Spinal cord (tissue), 10 donors: ENCODE results near the gene STX18. TPM values are rescaled to one million over a fixed set of nuclear protein-coding genes. Genes with fewer than 3 reads are reported as not detected.

ENCODE experiments used
- DNase-seq, 6 donors: peaks; one replicate each; pipeline versions ENCODE4 v3.0.0 to v3.0.0-alpha.2; 2013 to 2015; ENCODE audit warnings: low spot score in 6 of 6, low read depth in 4 of 6
- H3K27ac ChIP-seq: one replicate; pipeline ENCODE4 v1.5.1; 2013; ENCODE audit warnings: low read depth, low read length, control low read depth
- H3K27me3 ChIP-seq: one replicate; pipeline ENCODE4 v1.6.1; 2013; ENCODE audit warnings: low read length; ENCODE audit not compliant: control insufficient read depth, insufficient read depth
- H3K36me3 ChIP-seq: one replicate; pipeline ENCODE4 v1.6.1; 2013; ENCODE audit warnings: low read length; ENCODE audit not compliant: control insufficient read depth, insufficient read depth
- H3K4me1 ChIP-seq: one replicate; pipeline ENCODE4 v1.6.1; 2013; ENCODE audit warnings: low read length; ENCODE audit not compliant: control insufficient read depth, insufficient read depth
- H3K4me3 ChIP-seq: one replicate; pipeline ENCODE4 v1.5.1; 2013; ENCODE audit warnings: low read depth, low read length, control low read depth
- H3K9me3 ChIP-seq: one replicate; pipeline ENCODE4 v1.6.1; 2013; ENCODE audit warnings: low read length; ENCODE audit not compliant: control insufficient read depth, insufficient read depth
- WGBS: methylation state at CpG from one replicate; pipeline ENCODE4 v1.1.5; 2013; ENCODE audit warnings: missing lambda C conversion rate; ENCODE audit not compliant: insufficient coverage; 5-methylcytosine and 5-hydroxymethylcytosine counted together
- polyA plus RNA-seq, 2 donors: library from polyadenylated mRNA; unstranded; fragments of 120-200 nt; gene quantifications; one replicate each; pipeline ENCODE4 v1.2.1, GENCODE V29; 2013; ENCODE audit not compliant: insufficient read length in 2 of 2
- total RNA-seq, 2 donors: library from RNA; depleted of rRNA in 1 of 2; stranded (reverse); fragments of 120-200 nt in 1 of 2; fragments of >200 nt in 1 of 2; gene quantifications; one replicate each; pipeline versions ENCODE4 v1.2.3 to v1.2.4, GENCODE V29; 2013 to 2014
- donor health status: healthy.

Gene STX18
- total and polyA plus RNA-seq, 4 donors, result 26.9 to 56.4 (median 49.4) TPM

DNA sequence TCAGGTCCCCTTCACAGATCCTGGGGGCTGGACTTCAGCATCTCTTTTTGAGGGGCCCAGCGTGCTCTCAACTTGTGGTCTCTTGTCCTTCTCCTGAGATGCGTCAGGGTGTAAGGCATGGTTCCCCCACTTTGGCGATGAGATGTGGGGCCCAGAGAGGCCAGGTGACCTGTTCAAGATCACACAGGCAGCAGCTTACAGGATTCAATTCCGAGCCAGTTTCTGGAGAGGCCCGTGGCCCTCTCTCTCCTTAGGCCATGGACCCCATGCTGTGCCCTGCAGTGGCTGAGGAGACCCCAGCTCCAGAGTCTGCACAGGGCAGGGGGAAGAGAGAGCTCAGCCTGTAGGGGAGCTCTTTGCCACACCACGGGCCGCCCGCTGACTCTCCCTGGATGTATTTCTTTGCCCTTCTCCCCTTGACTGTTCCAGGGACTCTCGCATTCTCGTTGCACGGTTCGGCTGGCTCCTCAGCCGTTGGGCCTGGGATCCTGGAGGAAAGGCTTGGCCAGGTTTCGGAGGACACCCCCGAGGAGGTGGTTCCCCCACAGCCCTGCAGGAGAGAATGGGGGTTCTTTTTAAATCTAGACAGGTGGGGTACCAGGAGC lies 136.4 kb downstream of the STX18 start:
- no peaks in the 10 kb centered on the region for H3K9me3 ChIP-seq
- H3K27ac ChIP-seq, result no peak overlapping the region
- H3K27me3 ChIP-seq, result no peaks in the 10 kb centered on the region
- H3K4me3 ChIP-seq, result no peak overlapping the region
- DNase-seq, result no peak
- H3K4me1 ChIP-seq, result peaks cover 10% of the 10 kb centered on the region
- peaks cover 71% of the 10 kb centered on the region for H3K36me3 ChIP-seq
- WGBS, result 95% methylated on average over 10 of the region's 15 CpGs

DNA sequence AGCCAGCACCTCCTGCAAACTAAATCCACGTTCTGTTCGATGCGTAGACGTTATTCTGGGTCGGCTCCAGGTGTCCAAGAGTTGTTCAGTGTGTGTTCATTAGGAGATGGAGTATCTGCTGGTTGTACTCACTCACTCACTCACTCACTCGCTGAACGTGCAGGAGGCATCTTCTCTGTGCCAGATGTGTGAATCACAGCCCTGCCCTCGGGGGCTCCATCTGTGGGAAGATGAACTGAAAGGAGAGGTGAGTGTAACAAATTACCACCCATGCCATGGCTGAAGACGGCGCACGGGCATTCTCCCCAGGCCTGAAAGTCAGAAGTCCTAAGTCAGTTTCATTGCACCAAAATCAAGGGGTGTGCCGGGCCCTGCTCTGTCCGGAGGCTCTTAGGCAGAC lies 138.9 kb downstream of the STX18 start:
- WGBS, result 83% methylated on average over 5 of the region's 13 CpGs
- peaks cover 9% of the 10 kb centered on the region for H3K4me1 ChIP-seq
- H3K27me3 ChIP-seq, result no peaks in the 10 kb centered on the region
- peaks cover 50% of the 10 kb centered on the region for H3K36me3 ChIP-seq
- no peak for DNase-seq
- no peak overlapping the region for H3K4me3 ChIP-seq
- no peaks in the 10 kb centered on the region for H3K9me3 ChIP-seq
- no peak overlapping the region for H3K27ac ChIP-seq

DNA sequence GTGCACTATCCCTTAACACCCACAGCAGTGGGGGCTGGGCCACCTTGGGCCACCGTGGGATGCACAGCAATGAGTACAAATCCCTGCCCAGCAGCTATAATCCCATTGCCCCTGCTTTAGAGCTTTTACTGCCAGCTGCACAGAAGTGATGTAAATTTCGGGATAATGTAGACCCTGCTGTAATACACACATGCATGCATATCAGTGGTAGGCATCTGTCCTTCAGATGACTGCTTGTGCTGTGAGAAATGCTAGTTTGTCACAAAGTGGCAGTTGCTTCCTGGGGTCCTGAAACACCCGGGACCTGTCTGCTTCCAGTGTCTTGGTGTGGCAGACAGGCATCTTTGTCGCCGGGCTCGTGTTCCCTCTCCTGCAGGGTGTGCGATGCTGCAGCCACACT lies 140.8 kb downstream of the STX18 start:
- Histone ChIP-seq H3K27ac (no peak overlapping the region), H3K4me1 (peaks cover 8% of the 10 kb centered on the region), H3K27me3 (no peaks in the 10 kb centered on the region), H3K9me3 (no peaks in the 10 kb centered on the region), H3K4me3 (no peak overlapping the region), H3K36me3 (peaks cover 48% of the 10 kb centered on the region)
- no peak for DNase-seq
- 84% methylated on average over 7 of the region's 7 CpGs for WGBS

DNA sequence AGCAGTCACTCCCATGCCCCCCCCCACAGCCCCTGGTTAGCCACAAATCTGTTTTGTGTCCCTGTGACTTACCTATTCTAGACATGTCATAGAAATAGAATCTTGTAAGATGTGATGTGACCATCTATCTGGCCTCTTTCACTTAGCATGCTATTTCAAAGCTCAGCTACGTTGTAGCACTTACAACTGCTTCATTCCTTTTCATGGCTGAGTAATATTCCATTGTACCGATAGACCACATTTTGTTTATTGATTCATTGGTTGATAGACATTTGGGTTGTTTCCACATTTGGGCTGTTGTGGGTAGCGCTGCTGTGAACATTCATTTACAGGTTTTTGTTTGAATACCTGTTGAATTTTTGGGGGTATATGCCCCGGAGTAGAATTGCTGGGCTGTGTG lies 143.4 kb downstream of the STX18 start:
- no peaks in the 10 kb centered on the region for H3K9me3 ChIP-seq
- WGBS, result no CpG with 5 or more reads among the region's 4 CpGs
- peaks cover 45% of the 10 kb centered on the region for H3K36me3 ChIP-seq
- no peak overlapping the region for H3K27ac ChIP-seq
- peaks cover 33% of the 10 kb centered on the region for H3K4me1 ChIP-seq
- H3K4me3 ChIP-seq, result no peak overlapping the region
- no peaks in the 10 kb centered on the region for H3K27me3 ChIP-seq
- no peak for DNase-seq

DNA sequence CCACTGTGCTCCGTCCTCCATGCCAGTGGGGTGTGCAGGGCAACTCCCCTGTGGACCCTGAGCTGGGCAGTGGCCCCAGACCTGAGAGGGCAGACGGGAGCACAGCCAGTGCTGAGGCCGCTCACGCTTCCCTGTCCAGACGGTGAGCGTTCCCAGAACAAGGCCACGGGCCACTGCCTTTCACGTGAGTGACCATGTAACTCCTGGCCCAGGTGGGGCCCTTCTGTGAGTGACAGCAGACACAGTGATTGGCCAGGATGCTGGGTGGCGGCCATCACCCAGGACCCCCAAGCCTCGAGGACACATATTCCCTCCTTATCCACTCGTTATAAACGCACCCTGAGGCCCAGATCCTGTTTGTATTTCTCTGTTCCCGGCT lies 144.4 kb downstream of the STX18 start:
- peaks cover 34% of the 10 kb centered on the region for H3K4me1 ChIP-seq
- 92% methylated on average over 13 of the region's 13 CpGs for WGBS
- peak overlapping the region; percentile 69 for H3K27ac ChIP-seq
- H3K27me3 ChIP-seq, result no peaks in the 10 kb centered on the region
- no peak for DNase-seq
- H3K9me3 ChIP-seq, result no peaks in the 10 kb centered on the region
- H3K4me3 ChIP-seq, result no peak overlapping the region
- H3K36me3 ChIP-seq, result peaks cover 48% of the 10 kb centered on the region

DNA sequence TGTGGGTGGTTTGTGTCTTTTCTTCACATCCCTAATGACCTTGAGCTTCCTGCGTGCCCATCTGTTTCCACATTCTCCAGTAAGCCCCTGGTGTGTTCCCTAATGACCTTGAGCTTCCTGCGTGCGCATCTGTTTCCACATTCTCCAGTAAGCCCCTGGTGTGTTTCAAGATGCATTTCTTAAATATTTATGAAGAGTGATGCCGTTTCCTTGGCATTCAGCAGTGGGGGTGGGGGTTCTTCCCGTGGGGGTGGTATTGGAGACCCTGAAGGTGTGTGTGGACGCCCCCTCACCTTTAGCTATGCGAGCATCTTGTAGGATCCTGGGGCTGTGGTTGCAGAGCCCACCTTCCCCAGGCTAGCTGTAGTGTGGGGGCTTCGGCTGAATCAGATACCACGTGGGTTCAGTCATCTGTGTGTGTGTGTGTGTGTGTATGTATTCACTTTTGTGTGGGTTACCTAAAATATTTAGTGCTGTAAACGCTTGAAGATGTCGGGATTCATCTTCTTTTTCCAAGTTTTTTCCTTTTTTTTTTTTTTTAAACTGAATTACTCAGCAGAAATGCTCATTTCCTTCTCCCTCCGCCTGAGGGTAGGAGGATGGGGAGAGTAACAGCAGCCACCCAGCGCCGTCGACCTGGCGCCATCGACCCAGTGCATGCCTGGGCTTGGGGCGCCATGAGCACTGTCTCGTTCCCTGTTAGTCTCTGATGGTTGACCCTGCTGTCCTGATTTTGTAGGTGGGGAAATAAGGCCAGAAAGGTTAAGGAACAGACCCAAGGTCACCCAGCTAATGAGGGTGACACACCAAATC lies 145.0 kb downstream of the STX18 start:
- Histone ChIP-seq H3K27me3 (no peaks in the 10 kb centered on the region), H3K36me3 (peaks cover 53% of the 10 kb centered on the region), H3K4me1 (peaks cover 34% of the 10 kb centered on the region), H3K9me3 (no peaks in the 10 kb centered on the region), H3K27ac (peak overlapping the region; percentile 69), H3K4me3 (no peak overlapping the region)
- DNase-seq, result peak in 2 of 6 donors; percentile 48 to 65
- 68% methylated on average over 15 of the region's 19 CpGs for WGBS

DNA sequence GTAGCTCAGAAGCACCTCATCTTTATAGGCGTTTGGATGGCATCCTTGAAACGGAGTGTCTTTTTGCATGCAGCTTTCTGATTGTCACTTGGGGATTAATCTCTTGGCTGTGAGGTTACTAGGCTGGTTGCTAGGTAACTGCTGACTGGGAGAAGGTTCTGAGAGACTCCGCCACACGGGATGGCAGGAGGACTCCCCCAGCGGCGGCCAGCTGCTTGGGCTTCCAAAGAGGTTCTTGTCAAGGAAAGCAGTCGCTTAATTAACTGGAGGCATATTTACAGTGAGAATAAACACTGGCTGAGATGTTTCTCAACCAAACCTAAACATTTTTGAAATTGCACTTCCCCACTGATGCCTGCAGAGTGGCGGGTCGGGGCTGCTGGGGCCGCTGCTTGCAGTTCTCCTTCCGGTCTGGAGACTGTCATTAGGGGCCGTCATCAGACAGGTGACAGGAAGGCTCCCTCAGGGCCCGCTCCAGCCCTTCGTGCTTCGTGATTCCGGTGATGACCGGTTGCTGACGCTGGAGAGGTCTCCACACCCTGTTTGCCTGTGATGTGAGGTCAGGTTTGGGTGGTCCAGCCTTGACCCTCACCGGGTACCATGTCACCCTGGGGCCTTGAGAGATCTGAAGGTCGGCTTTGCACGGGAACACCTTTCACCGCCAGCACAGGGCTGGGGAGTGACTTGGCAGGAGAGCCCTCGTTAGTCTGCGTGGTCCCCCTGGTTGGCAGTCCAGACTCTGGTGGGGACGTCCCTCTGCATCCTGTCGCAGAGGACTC lies 145.8 kb downstream of the STX18 start:
- Histone ChIP-seq H3K9me3 (no peaks in the 10 kb centered on the region), H3K27me3 (no peaks in the 10 kb centered on the region), H3K27ac (peak overlapping the region; percentile 69), H3K4me3 (no peak overlapping the region), H3K4me1 (peaks cover 34% of the 10 kb centered on the region), H3K36me3 (peaks cover 54% of the 10 kb centered on the region)
- WGBS, result 23% methylated on average over 25 of the region's 26 CpGs
- peak in 3 of 6 donors; percentile 59 to 93 (median 82) for DNase-seq

DNA sequence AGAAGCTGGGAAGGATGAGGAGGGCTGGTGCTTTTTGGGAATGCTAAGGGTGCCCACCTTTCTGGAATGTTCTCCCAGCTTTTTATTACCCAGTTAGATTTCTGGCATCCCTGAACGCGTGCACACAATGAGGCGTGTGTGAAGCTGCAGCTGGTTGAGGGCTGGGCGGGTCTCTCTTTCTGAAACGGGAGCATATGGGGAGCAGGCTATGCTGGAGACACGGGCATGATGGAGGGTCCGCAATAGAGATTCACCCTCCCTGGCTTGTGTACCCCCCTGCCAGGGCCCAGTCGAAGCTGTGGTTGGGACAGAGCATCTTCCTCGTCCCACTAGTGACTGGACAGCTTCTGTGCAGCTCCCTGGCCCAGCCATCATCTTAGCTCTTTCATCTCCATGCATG lies 146.5 kb downstream of the STX18 start:
- H3K27me3 ChIP-seq, result no peaks in the 10 kb centered on the region

DNA sequence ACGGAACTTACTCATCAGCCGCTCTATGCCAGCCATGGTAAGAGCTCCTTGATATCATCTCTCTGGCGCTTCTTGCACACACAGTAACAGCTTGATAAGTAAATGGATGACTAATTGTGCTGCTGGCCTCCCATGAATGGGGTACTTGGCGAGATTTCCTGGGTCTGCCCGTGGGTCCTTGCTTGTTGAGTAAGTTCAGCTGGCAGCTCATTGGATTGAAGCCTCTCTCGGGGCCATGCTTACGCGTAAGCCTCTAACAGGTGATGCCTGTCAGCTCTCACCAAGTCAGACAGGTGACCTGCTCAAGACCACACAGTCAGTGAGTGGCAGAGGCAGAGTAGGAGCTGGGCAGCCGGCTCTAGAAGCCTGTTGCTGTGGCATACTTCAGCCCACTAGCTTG lies 147.2 kb downstream of the STX18 start:
- Histone ChIP-seq H3K4me3 (no peak overlapping the region), H3K36me3 (peaks cover 66% of the 10 kb centered on the region), H3K9me3 (no peaks in the 10 kb centered on the region), H3K27ac (no peak overlapping the region), H3K4me1 (peaks cover 40% of the 10 kb centered on the region), H3K27me3 (no peaks in the 10 kb centered on the region)
- 42% methylated on average over 7 of the region's 9 CpGs for WGBS
- peak in 2 of 6 donors; percentile 23 to 29 for DNase-seq

More for the DNA sequence above, 146.5 kb downstream of the STX18 start:
- Histone ChIP-seq H3K9me3 (no peaks in the 10 kb centered on the region), H3K36me3 (peaks cover 60% of the 10 kb centered on the region), H3K4me3 (no peak overlapping the region), H3K27ac (no peak overlapping the region), H3K4me1 (peaks cover 35% of the 10 kb centered on the region)
- WGBS, result 39% methylated on average over 9 of the region's 9 CpGs
- peak in 1 of 6 donors; percentile 44 for DNase-seq
